DND-41 (cell line): ENCODE data around the gene SLC39A11.

Experiments
- CTCF ChIP-seq: IDR thresholded peaks from 2 replicates; pipeline ENCODE4 v1.5.1; 2012; ENCODE audit warnings: borderline replicate concordance, low read length, moderate library complexity, mild to moderate bottlenecking; ENCODE audit not compliant: poor library complexity, severe bottlenecking; ENCODE audit errors: extremely low read depth
- EZH2 ChIP-seq: IDR thresholded peaks from 3 replicates; pipeline ENCODE4 v1.6.1; 2012; ENCODE audit warnings: borderline replicate concordance, low read depth, mild to moderate bottlenecking, moderate library complexity, low read length, inconsistent platforms; ENCODE audit not compliant: severe bottlenecking

GRCh38 chr17:73128496-73128895, 36.0 kb upstream of the SLC39A11 start:
- TF ChIP-seq CTCF (no peak), EZH2 (no peak)
